Uterus (tissue), 4 donors: ENCODE measurements around the gene HMG20B. TPM values are rescaled to one million over a fixed set of nuclear protein-coding genes. Genes with fewer than 3 reads are reported as not detected.

ENCODE experiments used
- DNase-seq, 2 donors: peaks; one replicate each; pipeline ENCODE4 v3.0.0-alpha.2; 2019 to 2020
- H3K27ac ChIP-seq, 2 donors: fragments of 200-600 bp; sonication (generic); 1 replicate in 1 of 2; 2 replicates in 1 of 2; pipeline ENCODE4 v1.5.1; 2016 to 2018
- H3K27me3 ChIP-seq, 2 donors: fragments of 200-600 bp; sonication (generic); one replicate each; pipeline ENCODE4 v1.5.1; 2018 to 2019; ENCODE audit warnings: control low read depth in 1 of 2
- H3K36me3 ChIP-seq, 2 donors: fragments of 200-600 bp; sonication (generic); one replicate each; pipeline ENCODE4 v1.5.1; 2019; ENCODE audit warnings: control low read depth in 1 of 2
- H3K4me1 ChIP-seq, 2 donors: fragments of 200-600 bp; sonication (generic); one replicate each; pipeline ENCODE4 v1.5.1; 2018 to 2019; ENCODE audit warnings: control low read depth in 1 of 2
- H3K4me3 ChIP-seq, 2 donors: fragments of 200-600 bp; sonication (generic); 1 replicate in 1 of 2; 2 replicates in 1 of 2; pipeline ENCODE4 v1.5.1; 2018 to 2019; ENCODE audit warnings: mild to moderate bottlenecking in 1 of 2
- H3K9me3 ChIP-seq, 2 donors: fragments of 200-600 bp; sonication (generic); one replicate each; pipeline ENCODE4 v1.5.1; 2019; ENCODE audit warnings: control low read depth in 1 of 2
- POLR2A ChIP-seq, 2 donors: fragments of 450-650 bp; IDR thresholded peaks; one replicate each; pipeline ENCODE4 v1.6.1; 2016; ENCODE audit warnings: antibody characterized with exemption in 2 of 2, mild to moderate bottlenecking in 1 of 2, moderate library complexity in 1 of 2
- intact Hi-C: fragments of 100-400 bp; cut with DNase I; formaldehyde crosslinking; loops from one replicate; pipeline ENCODE4 v1.15.1; 2023; ENCODE audit warnings: low total_unique reads
- total RNA-seq, 4 donors: library from RNA; depleted of rRNA in 3 of 4; stranded (reverse); fragments of >200 nt in 3 of 4; gene quantifications; one replicate each; pipeline versions ENCODE4 v1.1.0 to v1.2.4, GENCODE V29; 2014 to 2023
- TF ChIP-seq, protein P1 (sequence below), 4 experiments: fragments of 200-600 bp in 2 of 4; fragments of 450-650 bp in 2 of 4; sonication (generic) in 2 of 4; IDR thresholded peaks; one replicate each; pipeline ENCODE4 v1.5.1; 2016 to 2019; ENCODE audit warnings: antibody characterized with exemption in 4 of 4, mild to moderate bottlenecking in 2 of 4, moderate library complexity in 1 of 4
- donor health status: DM: yes; HTN: yes; CAD: no.

Gene HMG20B
- total RNA-seq, 4 donors from 2014 or later: 52.9 to 232 (median 63.6) TPM

DNA sequence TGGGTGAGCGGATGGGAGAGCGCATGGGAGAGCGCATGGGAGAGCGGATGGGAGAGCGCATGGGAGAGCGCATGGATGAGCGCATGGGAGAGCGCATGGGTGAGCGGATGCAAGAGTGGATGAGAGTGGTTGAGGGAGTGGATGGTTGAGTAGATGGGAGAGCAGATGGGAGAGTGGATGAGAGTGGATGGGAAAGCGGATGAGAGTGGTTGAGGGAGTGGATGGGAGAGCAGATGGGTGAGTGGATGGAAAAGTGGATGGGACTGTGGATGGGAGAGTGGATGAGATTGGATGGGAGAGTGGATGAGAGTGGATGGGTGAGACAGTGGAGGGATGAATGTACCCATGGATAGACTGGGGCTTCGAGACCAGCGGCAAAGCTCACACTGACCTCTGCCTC lies 42.4 kb upstream of the HMG20B start:
- Histone ChIP-seq H3K27me3 (no peaks in the 10 kb centered on the region), H3K4me3 (no peak overlapping the region), H3K4me1 (no peaks in the 10 kb centered on the region), H3K36me3 (no peaks in the 10 kb centered on the region), H3K9me3 (no peaks in the 10 kb centered on the region), H3K27ac (no peak overlapping the region)
- intact Hi-C loops: no loop called here
- TF ChIP-seq, protein P1, sequence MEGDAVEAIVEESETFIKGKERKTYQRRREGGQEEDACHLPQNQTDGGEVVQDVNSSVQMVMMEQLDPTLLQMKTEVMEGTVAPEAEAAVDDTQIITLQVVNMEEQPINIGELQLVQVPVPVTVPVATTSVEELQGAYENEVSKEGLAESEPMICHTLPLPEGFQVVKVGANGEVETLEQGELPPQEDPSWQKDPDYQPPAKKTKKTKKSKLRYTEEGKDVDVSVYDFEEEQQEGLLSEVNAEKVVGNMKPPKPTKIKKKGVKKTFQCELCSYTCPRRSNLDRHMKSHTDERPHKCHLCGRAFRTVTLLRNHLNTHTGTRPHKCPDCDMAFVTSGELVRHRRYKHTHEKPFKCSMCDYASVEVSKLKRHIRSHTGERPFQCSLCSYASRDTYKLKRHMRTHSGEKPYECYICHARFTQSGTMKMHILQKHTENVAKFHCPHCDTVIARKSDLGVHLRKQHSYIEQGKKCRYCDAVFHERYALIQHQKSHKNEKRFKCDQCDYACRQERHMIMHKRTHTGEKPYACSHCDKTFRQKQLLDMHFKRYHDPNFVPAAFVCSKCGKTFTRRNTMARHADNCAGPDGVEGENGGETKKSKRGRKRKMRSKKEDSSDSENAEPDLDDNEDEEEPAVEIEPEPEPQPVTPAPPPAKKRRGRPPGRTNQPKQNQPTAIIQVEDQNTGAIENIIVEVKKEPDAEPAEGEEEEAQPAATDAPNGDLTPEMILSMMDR (IDR thresholded peaks at IDR 0.05): no peak
- TF ChIP-seq POLR2A (IDR thresholded peaks at IDR 0.05): no peak
- no peak for DNase-seq

DNA sequence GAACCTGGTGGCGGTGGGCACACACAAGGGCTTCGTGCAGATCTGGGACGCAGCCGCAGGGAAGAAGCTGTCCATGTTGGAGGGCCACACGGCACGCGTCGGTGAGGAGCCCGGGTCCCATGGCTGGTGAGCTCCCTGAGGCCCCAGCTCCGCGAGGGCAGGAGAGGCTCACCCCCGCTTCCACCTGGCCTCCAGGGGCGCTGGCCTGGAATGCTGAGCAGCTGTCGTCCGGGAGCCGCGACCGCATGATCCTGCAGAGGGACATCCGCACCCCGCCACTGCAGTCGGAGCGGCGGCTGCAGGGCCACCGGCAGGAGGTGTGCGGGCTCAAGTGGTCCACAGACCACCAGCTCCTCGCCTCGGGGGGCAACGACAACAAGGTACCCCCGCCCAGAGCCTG lies 41.0 kb upstream of the HMG20B start:
- intact Hi-C loops: no loop called here
- no peak for DNase-seq
- TF ChIP-seq, protein P1 (IDR thresholded peaks at IDR 0.05): no peak
- TF ChIP-seq POLR2A (IDR thresholded peaks at IDR 0.05): no peak

DNA sequence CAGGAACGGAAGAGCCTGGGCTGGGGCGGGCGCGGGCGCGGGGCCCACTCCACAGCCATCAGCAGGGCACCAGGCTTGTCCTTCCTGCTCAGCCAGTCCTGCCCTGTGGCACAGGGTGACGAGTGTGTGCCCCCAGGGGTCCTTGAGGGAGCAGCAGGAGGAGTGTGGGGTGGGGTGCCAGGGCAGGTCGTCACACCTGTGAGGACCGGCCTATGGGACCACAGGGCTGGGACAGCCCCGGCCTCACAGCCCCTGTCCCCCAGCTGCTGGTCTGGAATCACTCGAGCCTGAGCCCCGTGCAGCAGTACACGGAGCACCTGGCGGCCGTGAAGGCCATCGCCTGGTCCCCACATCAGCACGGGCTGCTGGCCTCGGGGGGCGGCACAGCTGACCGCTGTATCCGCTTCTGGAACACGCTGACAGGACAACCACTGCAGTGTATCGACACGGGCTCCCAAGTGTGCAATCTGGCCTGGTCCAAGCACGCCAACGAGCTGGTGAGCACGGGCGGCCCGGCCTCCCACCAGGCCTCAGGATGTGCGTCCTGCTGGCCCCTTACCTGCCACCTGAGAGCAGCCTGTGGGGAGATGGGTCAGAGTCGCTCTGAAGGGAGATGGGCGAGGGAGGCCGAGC lies 40.5 kb upstream of the HMG20B start:
- H3K27ac ChIP-seq: no peak overlapping the region
- DNase-seq: no peak
- H3K36me3 ChIP-seq: no peaks in the 10 kb centered on the region
- no peak overlapping the region for H3K4me3 ChIP-seq
- no peaks in the 10 kb centered on the region for H3K4me1 ChIP-seq
- no peaks in the 10 kb centered on the region for H3K27me3 ChIP-seq
- H3K9me3 ChIP-seq: no peaks in the 10 kb centered on the region
- intact Hi-C loops: no loop called here
- TF ChIP-seq, protein P1 (IDR thresholded peaks at IDR 0.05): no peak

More for the DNA sequence above, 41.0 kb upstream of the HMG20B start:
- no peak overlapping the region for H3K27ac ChIP-seq
- no peaks in the 10 kb centered on the region for H3K4me1 ChIP-seq
- no peaks in the 10 kb centered on the region for H3K27me3 ChIP-seq
- no peak overlapping the region for H3K4me3 ChIP-seq
- H3K9me3 ChIP-seq: no peaks in the 10 kb centered on the region
- H3K36me3 ChIP-seq: no peaks in the 10 kb centered on the region

DNA sequence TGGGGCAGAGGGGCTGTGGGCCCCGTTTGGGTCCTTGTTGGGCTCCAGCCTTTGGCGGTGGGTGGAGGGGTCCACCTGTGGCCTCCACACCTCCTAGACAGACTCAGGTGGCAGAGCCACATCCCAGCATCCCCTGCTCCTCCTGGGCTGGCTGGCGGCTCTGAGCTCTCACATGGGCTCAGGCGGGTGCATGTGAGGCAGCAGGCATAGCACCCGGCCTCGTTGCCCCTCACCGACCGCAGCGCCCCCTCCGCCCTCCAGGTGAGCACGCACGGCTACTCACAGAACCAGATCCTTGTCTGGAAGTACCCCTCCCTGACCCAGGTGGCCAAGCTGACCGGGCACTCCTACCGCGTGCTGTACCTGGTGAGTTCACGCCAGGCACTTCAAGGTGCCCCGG lies 39.7 kb upstream of the HMG20B start:
- no peaks in the 10 kb centered on the region for H3K36me3 ChIP-seq
- intact Hi-C loops: no loop called here
- no peaks in the 10 kb centered on the region for H3K4me1 ChIP-seq
- H3K9me3 ChIP-seq: no peaks in the 10 kb centered on the region
- no peaks in the 10 kb centered on the region for H3K27me3 ChIP-seq
- H3K4me3 ChIP-seq: no peak overlapping the region
- H3K27ac ChIP-seq: no peak overlapping the region
- TF ChIP-seq POLR2A (IDR thresholded peaks at IDR 0.05): no peak
- TF ChIP-seq, protein P1 (IDR thresholded peaks at IDR 0.05): no peak
- no peak for DNase-seq

DNA sequence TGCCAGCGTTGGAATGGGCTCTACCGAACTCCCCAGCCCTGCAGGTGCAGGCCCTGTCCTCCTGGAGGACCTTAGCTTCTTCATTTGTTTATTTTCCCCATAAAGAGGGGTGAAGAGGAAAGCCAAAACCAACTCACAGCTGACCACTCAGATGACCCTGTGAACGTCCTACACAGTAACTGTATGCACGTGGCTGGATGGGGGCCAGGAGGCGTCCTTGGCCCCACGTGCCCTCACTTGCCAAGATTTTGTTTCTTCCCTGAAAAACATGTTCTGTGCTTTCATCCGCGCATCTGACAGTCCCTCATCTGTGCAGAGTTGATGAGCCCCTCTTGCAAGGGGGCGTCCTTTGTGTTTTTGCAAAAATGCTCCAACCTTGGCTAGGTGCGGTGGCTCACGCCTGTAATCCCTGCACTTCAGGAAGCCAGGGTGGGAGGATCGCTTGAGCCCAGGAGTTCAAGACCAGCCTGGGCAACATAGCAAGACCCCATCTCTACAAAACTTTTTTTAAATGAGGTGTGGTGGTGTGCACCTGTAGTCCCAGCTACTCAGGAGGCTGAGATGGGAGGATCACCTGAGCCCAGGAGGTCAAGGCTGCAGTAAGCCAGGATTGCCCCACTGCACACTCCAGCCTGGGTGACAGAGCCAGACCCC lies 39.1 kb upstream of the HMG20B start:
- DNase-seq: no peak
- no peaks in the 10 kb centered on the region for H3K9me3 ChIP-seq
- intact Hi-C loops: no loop called here
- H3K27me3 ChIP-seq: no peaks in the 10 kb centered on the region
- no peak for TF ChIP-seq POLR2A (IDR thresholded peaks at IDR 0.05)
- TF ChIP-seq, protein P1 (IDR thresholded peaks at IDR 0.05): no peak
- no peaks in the 10 kb centered on the region for H3K36me3 ChIP-seq
- H3K4me3 ChIP-seq: no peak overlapping the region
- H3K4me1 ChIP-seq: no peaks in the 10 kb centered on the region
- H3K27ac ChIP-seq: no peak overlapping the region
